Urinary bladder (tissue), 4 donors: ENCODE results near the gene CNTNAP2. TPM values are rescaled to one million over a fixed set of nuclear protein-coding genes. Genes with fewer than 3 reads are reported as not detected.

Experiments used
- DNase-seq: peaks from one replicate; pipeline ENCODE4 v3.0.0-alpha.2; 2015; ENCODE audit errors: extremely low spot score
- H3K27ac ChIP-seq: one replicate; pipeline ENCODE4 v1.5.1; 2013; ENCODE audit warnings: low read depth, mild to moderate bottlenecking, moderate library complexity
- H3K36me3 ChIP-seq: one replicate; pipeline ENCODE4 v1.6.1; 2013; ENCODE audit warnings: mild to moderate bottlenecking, moderate library complexity; ENCODE audit not compliant: insufficient read depth
- H3K4me1 ChIP-seq: one replicate; pipeline ENCODE4 v1.6.1; 2013; ENCODE audit warnings: mild to moderate bottlenecking, moderate library complexity; ENCODE audit not compliant: insufficient read depth
- H3K4me3 ChIP-seq: one replicate; pipeline ENCODE4 v1.5.1; 2013; ENCODE audit warnings: low read depth, low read length
- WGBS: extraction: QIAGEN DNeasy Blood & Tissue Kit; methylation state at CpG from one replicate; pipeline ENCODE4 v1.1.7; 2013; 5-methylcytosine and 5-hydroxymethylcytosine counted together
- polyA plus RNA-seq: library from polyadenylated mRNA; stranded (reverse); fragments of 200-250 nt; gene quantifications from one replicate; pipeline ENCODE4 v1.2.3, GENCODE V29; 2013
- total RNA-seq: library from RNA; depleted of rRNA; stranded (reverse); fragments of >200 nt; gene quantifications from one replicate; pipeline ENCODE4 v1.2.3, GENCODE V29; 2014
- donor health status: healthy with polysubstance abuse.
- donor health status: healthy.

Gene CNTNAP2
- total and polyA plus RNA-seq, 2 donors = 0.28 to 23.3 TPM

GRCh38 chr7:146670532-146670931 lies 553.9 kb downstream of the CNTNAP2 start:
- 87% methylated on average over 2 of the region's 2 CpGs for WGBS
- Histone ChIP-seq H3K36me3 (no peaks in the 10 kb centered on the region), H3K4me1 (no peaks in the 10 kb centered on the region), H3K4me3 (no peak overlapping the region), H3K27ac (no peak overlapping the region)
- no peak for DNase-seq

DNA sequence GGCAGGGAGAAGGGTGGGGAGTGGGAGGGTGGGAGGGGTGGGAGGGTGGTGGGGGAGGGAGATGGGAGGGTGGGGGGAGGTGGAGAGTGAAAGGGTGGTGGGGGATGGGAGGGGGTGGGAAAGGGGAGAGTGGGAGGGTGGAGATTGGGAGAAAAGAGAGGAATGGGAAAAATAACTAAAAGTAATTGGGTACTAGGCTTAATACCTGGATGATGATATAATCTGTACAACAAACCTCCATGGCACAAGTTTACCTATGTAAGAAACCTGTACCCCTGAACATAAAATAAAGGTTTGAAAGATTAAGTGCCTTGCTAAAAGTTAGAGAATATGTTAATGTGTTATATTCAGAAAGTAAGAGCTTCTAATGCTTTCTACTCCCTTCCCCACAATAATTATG lies 564.9 kb downstream of the CNTNAP2 start:
- H3K27ac ChIP-seq = no peak overlapping the region
- no peak overlapping the region for H3K4me3 ChIP-seq
- H3K4me1 ChIP-seq = no peaks in the 10 kb centered on the region
- DNase-seq = no peak
- H3K36me3 ChIP-seq = no peaks in the 10 kb centered on the region

GRCh38 chr7:146683439-146683838 lies 566.8 kb downstream of the CNTNAP2 start:
- no peak overlapping the region for H3K27ac ChIP-seq
- H3K4me3 ChIP-seq = no peak overlapping the region
- no peak for DNase-seq
- H3K36me3 ChIP-seq = no peaks in the 10 kb centered on the region
- WGBS = 72% methylated on average over 1 of the region's 1 CpG
- no peaks in the 10 kb centered on the region for H3K4me1 ChIP-seq

- 87% methylated on average over 3 of the region's 3 CpGs for WGBS
- Histone ChIP-seq H3K4me3 (no peak overlapping the region), H3K4me1 (no peaks in the 10 kb centered on the region)
Observed at GRCh38 chr7:146690987-146691386, 574.4 kb downstream of the CNTNAP2 start.

DNA sequence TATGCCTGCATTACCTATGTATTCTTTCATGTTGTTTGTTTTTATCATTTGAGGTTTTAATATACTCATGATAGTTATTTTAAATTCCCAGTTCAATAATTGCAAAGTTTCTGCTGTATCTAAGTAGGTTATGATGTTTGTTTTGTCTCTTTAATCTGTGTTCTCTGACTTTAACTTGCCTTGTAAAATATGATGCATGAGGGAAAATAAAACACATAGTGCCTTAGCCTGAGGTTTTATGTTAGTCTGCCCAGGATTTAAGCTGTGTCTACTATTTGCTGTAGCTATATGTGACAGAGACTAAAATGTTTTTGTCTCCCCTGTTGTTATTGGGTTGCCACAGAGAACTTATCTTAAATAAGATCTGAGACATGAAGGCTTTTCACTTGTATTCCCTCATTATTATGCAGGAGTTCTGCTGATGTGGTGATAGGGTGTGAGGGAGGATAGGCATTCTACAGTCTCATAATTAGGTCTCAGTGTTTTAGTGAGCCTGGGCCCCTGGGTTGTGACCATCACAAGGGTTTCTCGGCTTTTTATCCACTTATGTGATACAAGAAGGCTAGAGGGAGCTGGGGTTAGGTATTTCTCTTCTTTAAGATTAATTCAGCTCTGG lies 582.5 kb downstream of the CNTNAP2 start:
- no peak overlapping the region for H3K27ac ChIP-seq
- no peak overlapping the region for H3K4me3 ChIP-seq
- WGBS = 85% methylated on average over 1 of the region's 1 CpG
- no peak for DNase-seq
- no peaks in the 10 kb centered on the region for H3K4me1 ChIP-seq
- no peaks in the 10 kb centered on the region for H3K36me3 ChIP-seq

More at GRCh38 chr7:146690987-146691386, 574.4 kb downstream of the CNTNAP2 start:
- Histone ChIP-seq H3K27ac (no peak overlapping the region), H3K36me3 (no peaks in the 10 kb centered on the region)
- DNase-seq = no peak

DNA sequence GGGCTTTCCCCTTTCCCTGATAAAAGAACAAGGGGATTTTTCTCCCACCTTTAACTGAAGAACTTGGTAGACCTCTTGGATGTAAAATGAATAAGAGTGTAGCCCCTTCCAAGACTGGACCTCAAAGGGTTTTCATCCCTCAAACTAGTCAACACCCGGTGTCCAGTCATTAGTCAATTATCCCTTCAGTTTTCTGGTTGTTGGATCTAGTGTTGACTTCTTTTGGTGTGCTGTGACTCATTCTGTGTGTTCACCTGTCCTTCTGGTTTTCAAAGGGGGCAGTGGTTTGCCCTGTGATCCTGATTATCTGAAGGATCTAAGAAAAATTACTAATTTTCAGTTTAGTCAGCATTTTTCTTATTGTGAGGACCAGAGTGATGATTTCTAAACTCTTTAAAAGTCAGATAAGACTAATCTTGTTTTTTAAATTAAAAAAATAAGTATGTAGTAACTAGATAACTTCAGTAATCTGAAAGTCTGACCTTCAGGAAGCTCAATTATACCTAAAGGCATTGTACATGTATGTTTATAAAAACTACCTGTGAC lies 583.5 kb downstream of the CNTNAP2 start:
- Histone ChIP-seq H3K4me3 (no peak overlapping the region), H3K4me1 (no peaks in the 10 kb centered on the region), H3K27ac (no peak overlapping the region), H3K36me3 (no peaks in the 10 kb centered on the region)
- no peak for DNase-seq
- 90% methylated on average over 1 of the region's 1 CpG for WGBS

GRCh38 chr7:146701166-146701565 lies 584.6 kb downstream of the CNTNAP2 start:
- Histone ChIP-seq H3K36me3 (no peaks in the 10 kb centered on the region), H3K4me3 (no peak overlapping the region), H3K27ac (no peak overlapping the region), H3K4me1 (no peaks in the 10 kb centered on the region)
- no peak for DNase-seq
- 34% methylated on average over 3 of the region's 3 CpGs for WGBS

GRCh38 chr7:146702898-146703297 lies 586.3 kb downstream of the CNTNAP2 start:
- 56% methylated on average over 1 of the region's 1 CpG for WGBS
- H3K4me3 ChIP-seq = no peak overlapping the region

DNA sequence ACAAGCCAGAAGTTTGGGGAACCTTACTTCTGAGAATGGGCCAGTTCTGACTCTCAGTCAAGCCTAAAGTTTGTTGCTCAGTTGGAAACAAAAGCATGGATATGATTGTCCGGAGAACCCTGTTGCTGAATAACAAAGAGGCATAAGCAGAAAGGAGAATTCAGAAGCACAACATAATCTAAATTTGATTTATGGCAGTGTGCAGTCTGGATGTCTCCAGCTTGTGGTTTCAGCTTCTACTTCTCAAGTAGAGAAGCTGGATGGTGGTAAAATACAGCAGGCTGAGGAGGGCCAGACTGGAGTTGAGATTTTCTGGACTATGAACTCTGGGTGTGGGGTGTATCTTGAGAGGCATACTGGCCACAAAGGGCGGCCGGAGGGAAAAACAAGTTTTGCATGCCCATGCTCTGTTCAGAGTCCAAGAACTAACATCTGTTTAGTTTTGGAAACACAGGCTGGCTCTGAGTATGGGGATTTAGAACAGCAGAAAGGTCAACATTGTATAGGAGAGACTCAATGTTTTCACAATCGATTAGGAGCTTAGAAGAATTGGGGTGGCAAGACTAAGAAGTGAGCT lies 592.9 kb downstream of the CNTNAP2 start:
- no peak overlapping the region for H3K4me3 ChIP-seq
- 65% methylated on average over 4 of the region's 4 CpGs for WGBS
- H3K36me3 ChIP-seq = no peaks in the 10 kb centered on the region
- DNase-seq = no peak
- no peak overlapping the region for H3K27ac ChIP-seq
- no peaks in the 10 kb centered on the region for H3K4me1 ChIP-seq

More at GRCh38 chr7:146702898-146703297, 586.3 kb downstream of the CNTNAP2 start:
- H3K4me1 ChIP-seq = no peaks in the 10 kb centered on the region
- no peak overlapping the region for H3K27ac ChIP-seq
- no peak for DNase-seq
- H3K36me3 ChIP-seq = no peaks in the 10 kb centered on the region

- 68% methylated on average over 1 of the region's 1 CpG for WGBS
- DNase-seq = no peak
- Histone ChIP-seq H3K36me3 (no peaks in the 10 kb centered on the region), H3K27ac (no peak overlapping the region), H3K4me1 (no peaks in the 10 kb centered on the region), H3K4me3 (no peak overlapping the region)
Observed at GRCh38 chr7:146713205-146713604, 596.6 kb downstream of the CNTNAP2 start.

- 89% methylated on average over 3 of the region's 3 CpGs for WGBS
- H3K36me3 ChIP-seq = no peaks in the 10 kb centered on the region
- no peaks in the 10 kb centered on the region for H3K4me1 ChIP-seq
- H3K4me3 ChIP-seq = no peak overlapping the region
- DNase-seq = no peak
- H3K27ac ChIP-seq = no peak overlapping the region
Observed at GRCh38 chr7:146713934-146714333, 597.3 kb downstream of the CNTNAP2 start.

- Histone ChIP-seq H3K27ac (no peak overlapping the region), H3K36me3 (no peaks in the 10 kb centered on the region), H3K4me3 (no peak overlapping the region), H3K4me1 (no peaks in the 10 kb centered on the region)
- WGBS = 43% methylated on average over 2 of the region's 2 CpGs
- no peak for DNase-seq
Observed at GRCh38 chr7:146720195-146720594, 603.6 kb downstream of the CNTNAP2 start.

DNA sequence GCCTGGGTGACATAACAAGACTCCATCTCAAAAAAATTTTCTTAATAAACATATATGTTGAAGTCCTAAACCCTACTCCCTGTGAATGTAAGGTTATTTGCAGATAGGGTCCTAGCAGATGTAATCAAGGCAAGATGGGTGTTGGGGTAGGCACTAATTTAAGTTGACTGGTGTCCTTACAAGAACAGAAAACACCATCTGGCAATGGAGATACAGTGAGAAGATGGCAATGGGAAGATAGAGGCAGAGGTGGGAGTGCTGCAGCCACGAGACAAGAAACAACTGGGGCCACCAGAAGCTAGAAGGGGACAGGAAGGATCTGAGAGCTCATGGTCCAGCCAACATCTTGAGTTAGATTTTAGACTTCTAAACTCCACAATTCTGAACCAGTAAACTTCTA lies 606.4 kb downstream of the CNTNAP2 start:
- Histone ChIP-seq H3K4me3 (no peak overlapping the region), H3K36me3 (no peaks in the 10 kb centered on the region), H3K4me1 (no peaks in the 10 kb centered on the region), H3K27ac (no peak overlapping the region)
- WGBS = 57% methylated on average over 1 of the region's 1 CpG
- DNase-seq = no peak

DNA sequence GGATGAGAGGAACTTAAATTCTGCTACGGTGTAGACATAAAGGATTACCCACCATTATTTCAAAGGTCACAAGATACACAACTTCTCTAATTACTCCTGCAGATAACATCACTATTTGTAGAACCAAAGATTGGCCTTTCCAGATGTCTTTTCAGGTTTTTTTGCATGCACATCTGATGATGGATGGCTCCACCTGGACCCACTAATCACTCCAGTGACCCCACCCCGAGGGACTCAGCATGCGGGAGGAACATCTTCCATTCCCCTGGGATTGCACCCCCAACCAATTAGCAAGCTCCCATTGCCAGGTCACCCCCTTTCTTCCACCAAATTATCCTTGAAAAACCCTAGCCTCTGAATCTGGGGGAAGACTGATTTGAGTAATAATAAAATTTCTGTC lies 608.9 kb downstream of the CNTNAP2 start:
- Histone ChIP-seq H3K27ac (no peak overlapping the region), H3K36me3 (no peaks in the 10 kb centered on the region), H3K4me3 (no peak overlapping the region), H3K4me1 (no peaks in the 10 kb centered on the region)
- 84% methylated on average over 3 of the region's 3 CpGs for WGBS
- DNase-seq = no peak
